IPS DF 6.9 (cell line): ENCODE measurements around the gene MCCC2.

Experiments used
- DNase-seq: peaks from one replicate; pipeline ENCODE4 v3.0.0-alpha.2; 2013; ENCODE audit warnings: low read depth, low spot score
- H3K27ac ChIP-seq: one replicate; pipeline ENCODE4 v1.5.1; 2013; ENCODE audit warnings: low read length, control low read depth
- H3K27me3 ChIP-seq: 2 replicates; pipeline ENCODE4 v1.6.1; 2013; ENCODE audit warnings: mild to moderate bottlenecking, low read length; ENCODE audit not compliant: control insufficient read depth, insufficient read depth
- H3K36me3 ChIP-seq: 2 replicates; pipeline ENCODE4 v1.6.1; 2013; ENCODE audit warnings: low read length; ENCODE audit not compliant: control insufficient read depth, insufficient read depth
- H3K4me1 ChIP-seq: 2 replicates; pipeline ENCODE4 v1.6.1; 2013; ENCODE audit warnings: low read length; ENCODE audit not compliant: control insufficient read depth, insufficient read depth
- H3K4me3 ChIP-seq: 2 replicates; pipeline ENCODE4 v1.5.1; 2013; ENCODE audit warnings: mild to moderate bottlenecking, low read length
- H3K9me3 ChIP-seq: 2 replicates; pipeline ENCODE4 v1.6.1; 2013; ENCODE audit warnings: low read length, inconsistent platforms; ENCODE audit not compliant: control insufficient read depth, insufficient read depth
- WGBS: extraction: QIAGEN DNeasy Blood & Tissue Kit; methylation state at CpG from one replicate; pipeline ENCODE4 v1.1.7; 2013; ENCODE audit warnings: mixed read lengths, missing lambda C conversion rate; ENCODE audit not compliant: insufficient read length, insufficient coverage; 5-methylcytosine and 5-hydroxymethylcytosine counted together

MCCC2 gene

GRCh38 chr5:71695595-71695994 is 108.5 kb downstream of the MCCC2 start:
- Histone ChIP-seq H3K4me3 (no peak overlapping the region), H3K9me3 (no peaks in the 10 kb centered on the region), H3K4me1 (peaks cover 3% of the 10 kb centered on the region; the same call in 1 of the 2 replicates), H3K27ac (no peak overlapping the region), H3K36me3 (no peaks in the 10 kb centered on the region), H3K27me3 (no peaks in the 10 kb centered on the region)
- DNase-seq = no peak

- peak; percentile 71 for DNase-seq
- Histone ChIP-seq H3K27me3 (no peaks in the 10 kb centered on the region), H3K9me3 (no peaks in the 10 kb centered on the region), H3K36me3 (no peaks in the 10 kb centered on the region), H3K4me1 (peaks cover 3% of the 10 kb centered on the region; the same call in 1 of the 2 replicates), H3K27ac (no peak overlapping the region), H3K4me3 (no peak overlapping the region)
- WGBS = no CpG with 5 or more reads among the region's 14 CpGs
Observed at GRCh38 chr5:71697967-71698366, 110.8 kb downstream of the MCCC2 start.

GRCh38 chr5:71699233-71699632 is 112.1 kb downstream of the MCCC2 start:
- no peaks in the 10 kb centered on the region for H3K9me3 ChIP-seq
- H3K27me3 ChIP-seq = no peaks in the 10 kb centered on the region
- no peaks in the 10 kb centered on the region for H3K36me3 ChIP-seq
- no peak overlapping the region for H3K27ac ChIP-seq
- H3K4me1 ChIP-seq = peaks cover 2% of the 10 kb centered on the region; the same call in 1 of the 2 replicates
- no peak for DNase-seq
- no CpG with 5 or more reads among the region's 2 CpGs for WGBS
- H3K4me3 ChIP-seq = no peak overlapping the region

- no peak overlapping the region for H3K27ac ChIP-seq
- H3K4me1 ChIP-seq = peaks cover 2% of the 10 kb centered on the region; the same call in 1 of the 2 replicates
- H3K4me3 ChIP-seq = no peak overlapping the region
- H3K27me3 ChIP-seq = no peaks in the 10 kb centered on the region
- no peaks in the 10 kb centered on the region for H3K9me3 ChIP-seq
- H3K36me3 ChIP-seq = no peaks in the 10 kb centered on the region
- no CpG with 5 or more reads among the region's 2 CpGs for WGBS
- no peak for DNase-seq
Observed at GRCh38 chr5:71699751-71700150, 112.6 kb downstream of the MCCC2 start.

GRCh38 chr5:71700803-71701202 is 113.7 kb downstream of the MCCC2 start:
- no peaks in the 10 kb centered on the region for H3K27me3 ChIP-seq
- H3K36me3 ChIP-seq = no peaks in the 10 kb centered on the region
- H3K4me3 ChIP-seq = no peak overlapping the region
- H3K9me3 ChIP-seq = no peaks in the 10 kb centered on the region
- DNase-seq = no peak
- H3K4me1 ChIP-seq = peaks cover 2% of the 10 kb centered on the region; the same call in 1 of the 2 replicates
- H3K27ac ChIP-seq = no peak overlapping the region

GRCh38 chr5:71701407-71701806 is 114.3 kb downstream of the MCCC2 start:
- no peaks in the 10 kb centered on the region for H3K9me3 ChIP-seq
- WGBS = no CpG with 5 or more reads among the region's 3 CpGs
- no peak overlapping the region for H3K27ac ChIP-seq
- DNase-seq = no peak
- peaks cover 2% of the 10 kb centered on the region; the same call in 1 of the 2 replicates for H3K4me1 ChIP-seq
- no peaks in the 10 kb centered on the region for H3K27me3 ChIP-seq
- H3K4me3 ChIP-seq = no peak overlapping the region
- H3K36me3 ChIP-seq = no peaks in the 10 kb centered on the region

GRCh38 chr5:71703941-71704340 is 116.8 kb downstream of the MCCC2 start:
- H3K9me3 ChIP-seq = no peaks in the 10 kb centered on the region
- WGBS = no CpG with 5 or more reads among the region's 4 CpGs
- no peak for DNase-seq
- no peak overlapping the region for H3K27ac ChIP-seq
- H3K36me3 ChIP-seq = no peaks in the 10 kb centered on the region
- no peaks in the 10 kb centered on the region for H3K4me1 ChIP-seq
- H3K4me3 ChIP-seq = no peak overlapping the region
- H3K27me3 ChIP-seq = no peaks in the 10 kb centered on the region

GRCh38 chr5:71705421-71705820 is 118.3 kb downstream of the MCCC2 start:
- Histone ChIP-seq H3K36me3 (no peaks in the 10 kb centered on the region), H3K4me1 (no peaks in the 10 kb centered on the region), H3K27ac (no peak overlapping the region), H3K9me3 (no peaks in the 10 kb centered on the region), H3K27me3 (no peaks in the 10 kb centered on the region), H3K4me3 (no peak overlapping the region)
- whole genome bisulfite sequencing = no CpG with 5 or more reads among the region's 5 CpGs
- no peak for DNase-seq

- no peak overlapping the region for H3K27ac ChIP-seq
- no peaks in the 10 kb centered on the region for H3K36me3 ChIP-seq
- no peaks in the 10 kb centered on the region for H3K9me3 ChIP-seq
- DNase-seq = no peak
- H3K4me1 ChIP-seq = no peaks in the 10 kb centered on the region
- H3K27me3 ChIP-seq = no peaks in the 10 kb centered on the region
- no CpG with 5 or more reads among the region's 3 CpGs for WGBS
- H3K4me3 ChIP-seq = no peak overlapping the region
Observed at GRCh38 chr5:71706906-71707305, 119.8 kb downstream of the MCCC2 start.
